ENCODE data around the gene RNF152.

Gene RNF152

DNA sequence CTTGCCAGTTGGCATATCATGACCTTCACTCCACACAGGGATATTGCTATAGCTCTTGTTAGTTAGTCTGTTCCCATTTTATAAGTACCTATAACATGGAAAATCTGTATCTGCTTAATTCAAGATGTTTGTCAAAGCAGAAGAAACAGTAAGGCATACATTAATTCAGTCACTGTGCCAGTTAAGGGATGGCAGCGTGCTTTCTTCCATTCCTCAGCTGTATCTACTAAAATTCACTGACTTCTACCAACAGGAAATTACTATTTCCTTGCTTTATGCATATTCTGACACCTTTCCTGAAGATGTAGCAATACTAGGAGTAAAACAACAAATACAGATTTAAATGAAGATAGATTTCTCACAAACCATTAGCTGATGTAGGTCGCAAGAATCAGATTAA is 59.9 kb downstream of the RNF152 start:
- Histone ChIP-seq H3K27me3 (ENCODE audit: insufficient read depth, low read length) (no peaks in the 10 kb centered on the region), H3K27ac (ENCODE audit: low read depth, low read length, poor library complexity, severe bottlenecking) (no peak overlapping the region), H3K9me3 (ENCODE audit: low read length) (no peaks in the 10 kb centered on the region), H2AFZ (ENCODE audit: low read length) (no peak overlapping the region), H3K9me2 (ENCODE audit: low read depth, low read length) (no peaks in the 10 kb centered on the region), H3K9ac (ENCODE audit: low read length) (no peak overlapping the region), H3F3A (ENCODE audit: insufficient read depth, low read length) (no peaks in the 10 kb centered on the region), H4K20me1 (ENCODE audit: insufficient read depth, low read length) (no peaks in the 10 kb centered on the region), H3K4me3 (ENCODE audit: low read depth, low read length, poor library complexity, severe bottlenecking) (no peak overlapping the region), H3K79me2 (ENCODE audit: insufficient read depth, low read length) (no peaks in the 10 kb centered on the region), H3K4me2 (ENCODE audit: low read length) (no peak overlapping the region), H3K36me3 (ENCODE audit: insufficient read depth, low read length) (no peaks in the 10 kb centered on the region), H3K4me1 (ENCODE audit: insufficient read depth, low read length, severe bottlenecking) (no peaks in the 10 kb centered on the region)
- TF ChIP-seq EZH2 (IDR thresholded peaks at IDR 0.05; ENCODE audit: borderline replicate concordance, low read length) (no peak), CTCF (IDR thresholded peaks at IDR 0.05; ENCODE audit: low read length) (no peak)

DNA sequence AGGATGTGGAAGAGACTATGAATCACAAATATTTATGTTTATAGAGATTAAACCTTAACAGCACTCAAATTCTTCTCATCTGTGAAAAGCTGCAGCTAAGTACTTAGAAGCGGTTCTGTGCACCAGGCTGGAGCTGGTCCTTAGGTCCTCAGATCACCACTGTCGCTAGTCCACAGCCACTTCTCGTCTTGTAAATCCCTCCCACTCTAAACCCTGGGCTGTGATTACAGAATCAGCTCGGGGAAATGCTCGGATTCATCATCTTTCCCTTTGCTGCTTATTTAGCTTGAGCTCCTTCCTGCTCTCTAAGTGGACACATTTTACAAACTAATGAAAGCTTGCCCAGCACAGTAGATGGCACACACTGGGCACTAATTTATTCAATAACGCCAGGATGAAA is 61.7 kb downstream of the RNF152 start:
- H3K27me3 ChIP-seq (ENCODE audit: insufficient read depth, low read length) = no peaks in the 10 kb centered on the region
- no peaks in the 10 kb centered on the region for H3K4me1 ChIP-seq (ENCODE audit: insufficient read depth, low read length, severe bottlenecking)
- TF ChIP-seq CTCF (IDR thresholded peaks at IDR 0.05; ENCODE audit: low read length) (no peak), EZH2 (IDR thresholded peaks at IDR 0.05; ENCODE audit: borderline replicate concordance, low read length) (no peak)

DNA sequence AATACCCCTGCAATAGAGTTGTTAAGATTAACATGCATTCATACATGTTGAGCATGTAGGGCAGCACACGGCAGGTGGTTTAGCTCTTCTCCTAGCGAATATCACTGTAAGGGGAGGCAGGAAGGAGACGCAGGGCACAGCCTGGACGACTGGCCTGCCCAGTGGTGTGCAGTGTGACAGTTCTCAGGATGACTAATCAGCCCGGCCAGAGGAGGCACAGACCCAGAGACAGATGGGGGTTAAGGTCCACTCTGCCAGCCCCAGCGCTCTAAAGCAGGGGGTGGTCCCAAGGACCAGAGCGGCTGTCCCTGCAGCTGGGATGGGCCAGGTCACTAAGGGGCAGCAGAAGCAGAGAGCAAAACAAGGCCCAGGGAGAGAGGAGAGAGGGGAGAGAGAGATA is 63.7 kb downstream of the RNF152 start:
- no peak overlapping the region for H3K9ac ChIP-seq (ENCODE audit: low read length)
- H3K9me3 ChIP-seq (ENCODE audit: low read length) = no peaks in the 10 kb centered on the region
- no peaks in the 10 kb centered on the region for H3K9me2 ChIP-seq (ENCODE audit: low read depth, low read length)
- no peak overlapping the region for H3K4me3 ChIP-seq (ENCODE audit: low read depth, low read length, poor library complexity, severe bottlenecking)
- no peaks in the 10 kb centered on the region for H3K4me1 ChIP-seq (ENCODE audit: insufficient read depth, low read length, severe bottlenecking)
- H3K36me3 ChIP-seq (ENCODE audit: insufficient read depth, low read length) = no peaks in the 10 kb centered on the region
- no peaks in the 10 kb centered on the region for H3K79me2 ChIP-seq (ENCODE audit: insufficient read depth, low read length)
- no peaks in the 10 kb centered on the region for H4K20me1 ChIP-seq (ENCODE audit: insufficient read depth, low read length)
- no peaks in the 10 kb centered on the region for H3K27me3 ChIP-seq (ENCODE audit: insufficient read depth, low read length)
- H3K4me2 ChIP-seq (ENCODE audit: low read length) = no peak overlapping the region
- no peak overlapping the region for H3K27ac ChIP-seq (ENCODE audit: low read depth, low read length, poor library complexity, severe bottlenecking)
- no peak overlapping the region for H2AFZ ChIP-seq (ENCODE audit: low read length)
- TF ChIP-seq EZH2 (IDR thresholded peaks at IDR 0.05; ENCODE audit: borderline replicate concordance, low read length) (no peak), CTCF (IDR thresholded peaks at IDR 0.05; ENCODE audit: low read length) (no peak)
- no peaks in the 10 kb centered on the region for H3F3A ChIP-seq (ENCODE audit: insufficient read depth, low read length)

More for the DNA sequence above, 61.7 kb downstream of the RNF152 start:
- no peaks in the 10 kb centered on the region for H3K36me3 ChIP-seq (ENCODE audit: insufficient read depth, low read length)
- no peaks in the 10 kb centered on the region for H3K9me3 ChIP-seq (ENCODE audit: low read length)
- H3K4me3 ChIP-seq (ENCODE audit: low read depth, low read length, poor library complexity, severe bottlenecking) = no peak overlapping the region
- no peaks in the 10 kb centered on the region for H3K79me2 ChIP-seq (ENCODE audit: insufficient read depth, low read length)
- H4K20me1 ChIP-seq (ENCODE audit: insufficient read depth, low read length) = no peaks in the 10 kb centered on the region
- H3K27ac ChIP-seq (ENCODE audit: low read depth, low read length, poor library complexity, severe bottlenecking) = no peak overlapping the region
- H2AFZ ChIP-seq (ENCODE audit: low read length) = no peak overlapping the region
- H3K4me2 ChIP-seq (ENCODE audit: low read length) = no peak overlapping the region
- no peaks in the 10 kb centered on the region for H3F3A ChIP-seq (ENCODE audit: insufficient read depth, low read length)
- no peak overlapping the region for H3K9ac ChIP-seq (ENCODE audit: low read length)
- no peaks in the 10 kb centered on the region for H3K9me2 ChIP-seq (ENCODE audit: low read depth, low read length)
